ENCODE measurements around the gene LUZP1.

GRCh38 chr1:23215751-23216449 lies 47.2 kb upstream of the LUZP1 start:
- TF ChIP-seq EZH2 (IDR thresholded peaks at IDR 0.05) (no peak), ELF1 (IDR thresholded peaks at IDR 0.05; ENCODE audit: borderline replicate concordance, low read depth) (no peak), CTCF (IDR thresholded peaks at IDR 0.05 in 2 of 3, conservative IDR thresholded peaks at IDR 0.05 in 1 of 3; ENCODE audit: borderline replicate concordance in 1 of 3, insufficient read depth in 1 of 3, low read depth in 2 of 3, low read length in 2 of 3) (no peak), EZH2phosphoT487 (IDR thresholded peaks at IDR 0.05; ENCODE audit: borderline replicate concordance) (no peak), POLR2A (IDR thresholded peaks at IDR 0.05; ENCODE audit: borderline replicate concordance, extremely low read depth, insufficient read depth, insufficient read length) (no peak), YY1 (IDR thresholded peaks at IDR 0.05; ENCODE audit: extremely low read depth, insufficient replicate concordance, low read depth, low read length) (no peak), REST (IDR thresholded peaks at IDR 0.05; ENCODE audit: low read depth) (no peak)
